ENCODE results near the gene PPCDC.

PPCDC gene

GRCh38 chr15:75048394-75048793, 25.0 kb downstream of the PPCDC start:
- DNase-seq: no peak

GRCh38 chr15:75049392-75049791, 26.0 kb downstream of the PPCDC start:
- no peak for DNase-seq

GRCh38 chr15:75050283-75050682, 26.9 kb downstream of the PPCDC start:
- DNase-seq: no peak

GRCh38 chr15:75051191-75051608, 27.8 kb downstream of the PPCDC start:
- no peak for DNase-seq

- no peak for DNase-seq
Observed at GRCh38 chr15:75051711-75052110, 28.3 kb downstream of the PPCDC start.

- DNase-seq: no peak
Observed at GRCh38 chr15:75052972-75053747, 29.8 kb downstream of the PPCDC start.

- DNase-seq: no peak
Observed at GRCh38 chr15:75053748-75054125, 30.3 kb downstream of the PPCDC start.

- no peak for DNase-seq
Observed at GRCh38 chr15:75054172-75054897, 30.9 kb downstream of the PPCDC start.

GRCh38 chr15:75056036-75056435, 32.6 kb downstream of the PPCDC start:
- DNase-seq: no peak

- no peak for DNase-seq
Observed at GRCh38 chr15:75058127-75058905, 34.9 kb downstream of the PPCDC start.

- DNase-seq: no peak
Observed at GRCh38 chr15:75059607-75060006, 36.2 kb downstream of the PPCDC start.

GRCh38 chr15:75061272-75061671, 37.9 kb downstream of the PPCDC start:
- DNase-seq: peak; percentile 23

- DNase-seq: no peak
Observed at GRCh38 chr15:75062706-75063105, 39.3 kb downstream of the PPCDC start.

- no peak for DNase-seq
Observed at GRCh38 chr15:75063338-75063737, 39.9 kb downstream of the PPCDC start.

GRCh38 chr15:75063889-75064288, 40.5 kb downstream of the PPCDC start:
- DNase-seq: no peak

- no peak for DNase-seq
Observed at GRCh38 chr15:75064846-75065245, 41.5 kb downstream of the PPCDC start.

GRCh38 chr15:75065467-75065850, 42.1 kb downstream of the PPCDC start:
- DNase-seq: no peak

GRCh38 chr15:75065851-75066509, 42.6 kb downstream of the PPCDC start:
- DNase-seq: no peak

- peak; percentile 10 for DNase-seq
Observed at GRCh38 chr15:75067123-75067830, 43.9 kb downstream of the PPCDC start.

- no peak for DNase-seq
Observed at GRCh38 chr15:75068748-75069147, 45.4 kb downstream of the PPCDC start.

- DNase-seq: no peak
Observed at GRCh38 chr15:75069301-75069925, 46.0 kb downstream of the PPCDC start.

GRCh38 chr15:75070674-75071073, 47.3 kb downstream of the PPCDC start:
- no peak for DNase-seq

All from GF-D8 (cell line).